ENCODE data around the gene LRRC23.

The LRRC23 gene

DNA sequence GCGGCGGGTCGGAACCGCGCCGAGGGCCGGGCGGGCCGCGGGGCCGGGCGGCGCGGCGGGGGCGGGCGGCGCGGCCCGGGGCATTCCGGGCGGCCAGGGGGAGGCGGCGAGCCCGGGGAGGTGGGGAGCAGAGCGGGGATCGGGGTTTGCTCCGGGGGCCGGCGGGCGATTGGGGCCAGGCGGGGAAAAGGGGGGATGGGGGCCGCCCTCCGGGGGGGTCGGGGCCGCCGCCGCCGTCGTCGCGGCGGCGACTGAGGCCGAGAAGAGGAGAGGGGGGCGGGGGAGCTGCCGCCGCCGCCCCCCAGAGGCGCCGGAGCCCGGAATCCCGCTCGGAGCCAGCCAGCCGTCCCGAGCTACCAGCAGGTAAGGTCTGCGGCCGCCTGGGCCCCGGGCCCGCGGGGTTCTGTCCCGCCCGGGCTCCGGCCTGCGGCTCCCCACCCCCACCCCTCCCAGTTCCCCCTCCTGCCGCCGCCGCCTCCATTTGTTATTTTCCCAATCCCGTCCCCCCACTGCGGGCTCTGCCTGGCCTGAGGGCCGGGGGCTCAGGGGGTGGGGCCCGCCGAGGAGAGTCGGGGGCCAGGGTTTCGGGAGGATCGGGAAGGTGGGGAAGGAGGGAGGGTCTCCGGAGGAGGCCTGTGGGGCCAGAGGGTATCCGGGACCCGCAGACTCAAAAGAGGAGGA lies 23.5 kb downstream of the LRRC23 start:
- H3K36me3 ChIP-seq (ENCODE audit: insufficient read depth, low read length) = no peaks in the 10 kb centered on the region
- H3F3A ChIP-seq (ENCODE audit: insufficient read depth, low read length) = no peaks in the 10 kb centered on the region
- H3K27ac ChIP-seq (ENCODE audit: low read depth, low read length, poor library complexity, severe bottlenecking) = no peak overlapping the region
- H3K79me2 ChIP-seq (ENCODE audit: insufficient read depth, low read length) = no peaks in the 10 kb centered on the region
- peaks cover 4% of the 10 kb centered on the region for H3K4me1 ChIP-seq (ENCODE audit: insufficient read depth, low read length, severe bottlenecking)
- H3K9ac ChIP-seq (ENCODE audit: low read length) = no peak overlapping the region
- H3K9me2 ChIP-seq (ENCODE audit: low read depth, low read length) = no peaks in the 10 kb centered on the region
- no peak overlapping the region for H2AFZ ChIP-seq (ENCODE audit: low read length)
- peaks cover 15% of the 10 kb centered on the region; the same call in 1 of the 2 replicates for H3K27me3 ChIP-seq (ENCODE audit: insufficient read depth, low read length)
- H3K4me3 ChIP-seq (ENCODE audit: low read depth, low read length, poor library complexity, severe bottlenecking) = peak overlapping the region; percentile 12
- H3K9me3 ChIP-seq (ENCODE audit: low read length) = no peaks in the 10 kb centered on the region
- H4K20me1 ChIP-seq (ENCODE audit: insufficient read depth, low read length) = no peaks in the 10 kb centered on the region
- TF ChIP-seq EZH2 (IDR thresholded peaks at IDR 0.05; ENCODE audit: borderline replicate concordance, low read length) (no peak), CTCF (IDR thresholded peaks at IDR 0.05; ENCODE audit: low read length) (no peak)
- H3K4me2 ChIP-seq (ENCODE audit: low read length) = no peak overlapping the region

GRCh38 chr12:6928703-6929407 lies 24.2 kb downstream of the LRRC23 start:
- Histone ChIP-seq H2AFZ (ENCODE audit: low read length) (no peak overlapping the region), H3K79me2 (ENCODE audit: insufficient read depth, low read length) (no peaks in the 10 kb centered on the region), H3K4me2 (ENCODE audit: low read length) (no peak overlapping the region)

More at GRCh38 chr12:6928703-6929407, 24.2 kb downstream of the LRRC23 start:
- Histone ChIP-seq H3K4me1 (ENCODE audit: insufficient read depth, low read length, severe bottlenecking) (peaks cover 4% of the 10 kb centered on the region), H3K9me2 (ENCODE audit: low read depth, low read length) (no peaks in the 10 kb centered on the region), H3K27me3 (ENCODE audit: insufficient read depth, low read length) (peaks cover 15% of the 10 kb centered on the region; the same call in 1 of the 2 replicates), H3K27ac (ENCODE audit: low read depth, low read length, poor library complexity, severe bottlenecking) (no peak overlapping the region), H3K9ac (ENCODE audit: low read length) (no peak overlapping the region), H3K36me3 (ENCODE audit: insufficient read depth, low read length) (peaks cover 3% of the 10 kb centered on the region; the same call in 1 of the 2 replicates), H4K20me1 (ENCODE audit: insufficient read depth, low read length) (no peaks in the 10 kb centered on the region), H3F3A (ENCODE audit: insufficient read depth, low read length) (no peaks in the 10 kb centered on the region), H3K9me3 (ENCODE audit: low read length) (no peaks in the 10 kb centered on the region), H3K4me3 (ENCODE audit: low read depth, low read length, poor library complexity, severe bottlenecking) (no peak overlapping the region)
- TF ChIP-seq CTCF (IDR thresholded peaks at IDR 0.05; ENCODE audit: low read length) (no peak), EZH2 (IDR thresholded peaks at IDR 0.05; ENCODE audit: borderline replicate concordance, low read length) (no peak)
